ENCODE data around the gene FBRS. TPM values are rescaled to one million over a fixed set of nuclear protein-coding genes. Genes with fewer than 3 reads are reported as not detected.

The FBRS gene
- total RNA-seq, 3 donors from 2014 or later, result 82.6 to 97.1 (median 85.8) TPM

- TF ChIP-seq CTCF (IDR thresholded peaks at IDR 0.05), result no peak
- Histone ChIP-seq H3K36me3 (ENCODE audit: low read depth) (peaks cover 49% of the 10 kb centered on the region), H3K9me3 (no peaks in the 10 kb centered on the region), H3K4me1 (ENCODE audit: low read depth) (no peaks in the 10 kb centered on the region), H3K4me3 (no peak overlapping the region)
- DNase-seq (no peak), ATAC-seq (no peak)
- intact Hi-C loops (cut with DNase I, micrococcal nuclease), result no loop called here
Observed at GRCh38 chr16:30710971-30711370, 52.7 kb downstream of the FBRS start.

- Histone ChIP-seq H3K9me3 (no peaks in the 10 kb centered on the region), H3K36me3 (ENCODE audit: low read depth) (peaks cover 48% of the 10 kb centered on the region), H3K4me1 (ENCODE audit: low read depth) (no peaks in the 10 kb centered on the region), H3K4me3 (no peak overlapping the region)
- intact Hi-C loops (cut with DNase I, micrococcal nuclease), result no loop called here
- no peak for TF ChIP-seq CTCF (IDR thresholded peaks at IDR 0.05)
- ATAC-seq (no peak), DNase-seq (no peak)
Observed at GRCh38 chr16:30711712-30712111, 53.5 kb downstream of the FBRS start.

- intact Hi-C loops (cut with DNase I, micrococcal nuclease), result no loop called here
- Histone ChIP-seq H3K9me3 (no peaks in the 10 kb centered on the region), H3K4me1 (ENCODE audit: low read depth) (no peaks in the 10 kb centered on the region), H3K36me3 (ENCODE audit: low read depth) (peaks cover 45% of the 10 kb centered on the region), H3K4me3 (no peak overlapping the region)
- DNase-seq (no peak), ATAC-seq (peak; percentile 65)
- no peak for TF ChIP-seq CTCF (IDR thresholded peaks at IDR 0.05)
Observed at GRCh38 chr16:30715750-30716445, 57.7 kb downstream of the FBRS start.

- no peaks in the 10 kb centered on the region for H3K9me3 ChIP-seq
- H3K4me3 ChIP-seq, result no peak overlapping the region
- ATAC-seq, result no peak
- DNase-seq, result no peak
- TF ChIP-seq CTCF (IDR thresholded peaks at IDR 0.05), result no peak
- H3K36me3 ChIP-seq (ENCODE audit: low read depth), result peaks cover 41% of the 10 kb centered on the region
- H3K4me1 ChIP-seq (ENCODE audit: low read depth), result peaks cover 10% of the 10 kb centered on the region
- intact Hi-C loops (cut with DNase I, micrococcal nuclease), result no loop called here
Observed at GRCh38 chr16:30720086-30720485, 61.9 kb downstream of the FBRS start.

Other genes with a start within 250 kb of the FBRS start
- gene DCTPP1, start 228.4 kb upstream of the FBRS start, total RNA-seq, result 10 to 100 TPM; 43.7 to 95.8 (median 89.1) TPM
- 100 to 1,000 TPM; 107 to 185 (median 142) TPM for gene SEPHS2, start 212.6 kb upstream of the FBRS start, total RNA-seq
- gene ITGAL, start 185.7 kb upstream of the FBRS start, total RNA-seq, result 10 to 100 TPM in 1 of 3 donors, 1 to 10 TPM in 2; 8.1 to 14.8 (median 8.5) TPM
- 10 to 100 TPM; 53.9 to 70.1 (median 65.9) TPM for gene ZNF768, start 131.9 kb upstream of the FBRS start, total RNA-seq
- gene ZNF747, start 123.6 kb upstream of the FBRS start, total RNA-seq, result 10 to 100 TPM in 2 of 3 donors, 1 to 10 TPM in 1; 9.2 to 13.8 (median 10.5) TPM
- 10 to 100 TPM; 11.2 to 20.2 (median 12.7) TPM for gene ZNF764, start 100.1 kb upstream of the FBRS start, total RNA-seq
- 10 to 100 TPM; 17.0 to 23.0 (median 20.7) TPM for gene ZNF688, start 86.7 kb upstream of the FBRS start, total RNA-seq
- gene ZNF785, start 72.7 kb upstream of the FBRS start, total RNA-seq, result 10 to 100 TPM; 14.7 to 28.4 (median 24.8) TPM
- gene ZNF689, start 48.0 kb upstream of the FBRS start, total RNA-seq, result 10 to 100 TPM in 2 of 3 donors, 1 to 10 TPM in 1; 7.6 to 10.7 (median 10.5) TPM
- 10 to 100 TPM; 42.1 to 65.6 (median 45.6) TPM for gene PRR14, start 7.5 kb upstream of the FBRS start, total RNA-seq
- 10 to 100 TPM; 64.8 to 88.9 (median 65.4) TPM for gene SRCAP, start 40.7 kb downstream of the FBRS start, total RNA-seq
- gene PHKG2, start 90.0 kb downstream of the FBRS start, total RNA-seq, result 10 to 100 TPM; 32.1 to 37.6 (median 33.0) TPM
- 1 to 10 TPM; 4.6 to 5.5 (median 5.1) TPM for gene CFAP119, start 103.6 kb downstream of the FBRS start, total RNA-seq
- gene RNF40, start 103.9 kb downstream of the FBRS start, total RNA-seq, result 100 to 1,000 TPM in 1 of 3 donors, 10 to 100 TPM in 2; 87.6 to 110 (median 96.3) TPM
- 10 to 100 TPM; 13.4 to 14.9 (median 14.6) TPM for gene ZNF629, start 128.8 kb downstream of the FBRS start, total RNA-seq
- 10 to 100 TPM; 20.8 to 30.6 (median 25.3) TPM for gene BCL7C, start 235.6 kb downstream of the FBRS start, total RNA-seq
- 1 to 10 TPM; 1.1 to 7.6 (median 1.5) TPM for gene CTF1, start 238.2 kb downstream of the FBRS start, total RNA-seq